SK-MEL-5 (cell line): ENCODE measurements around the gene HLA-DPA1. TPM values are rescaled to one million over a fixed set of nuclear protein-coding genes. Genes with fewer than 3 reads are reported as not detected.

ENCODE experiments used
- DNase-seq: peaks from one replicate; pipeline ENCODE4 v3.0.0-alpha.2; 2016; ENCODE audit warnings: low read depth, low spot score
- in situ Hi-C: cut with HindIII; loops from 2 replicates; pipeline ENCODE4 v1.10.0; 2016; ENCODE audit warnings: low sequenced_read_pairs, high pct_unique_total_duplicates, low pct_unique_long_range_greater_than_20kb
- total RNA-seq: library from RNA; depleted of rRNA; stranded (reverse); fragments of >200 nt; shearing (Covaris generic); gene quantifications from 2 replicates; pipeline ENCODE4 v1.2.3, GENCODE V29; 2014

Gene HLA-DPA1
- total RNA-seq, 1 experiment from 2014 or later: 8.7 TPM

DNA sequence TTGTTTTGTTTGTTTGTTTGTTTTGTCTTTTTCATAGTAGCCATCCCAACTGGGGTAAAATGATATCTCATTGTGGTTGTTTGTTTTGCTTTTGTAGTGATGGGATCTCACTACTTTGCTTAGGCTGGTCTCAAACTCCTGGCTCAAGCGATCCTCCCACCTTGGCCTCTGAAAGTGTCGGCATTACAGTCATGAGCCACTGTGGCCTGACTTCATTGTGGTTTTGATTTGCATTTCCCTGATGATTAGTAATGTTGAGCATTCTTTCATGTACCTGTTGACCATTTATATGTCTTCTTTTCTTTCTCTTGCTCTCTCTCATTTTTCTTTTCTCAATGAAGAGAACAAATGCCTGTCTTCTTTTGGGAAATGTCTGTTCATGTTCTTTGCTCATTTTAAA is 33.3 kb downstream of the HLA-DPA1 start:
- in situ Hi-C loops: no loop called here
- no peak for DNase-seq

DNA sequence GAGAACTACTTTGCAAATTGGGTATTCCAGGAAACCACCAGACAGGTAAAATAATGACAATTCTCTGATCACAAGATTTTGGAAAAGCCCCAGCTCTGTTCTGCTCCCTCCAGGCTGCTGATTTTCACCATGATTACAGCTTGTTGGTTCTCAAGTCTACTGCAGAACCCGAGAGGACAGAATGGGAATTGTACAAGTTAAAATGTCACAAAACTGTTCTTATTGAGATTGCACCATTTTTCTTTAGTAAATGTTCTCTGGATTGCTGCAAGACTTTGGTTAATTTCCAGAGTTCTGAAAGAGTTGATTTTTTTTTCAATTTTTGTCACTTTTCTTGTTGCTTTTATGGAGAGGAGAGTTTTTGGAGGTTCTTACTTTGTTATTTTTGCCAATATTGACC is 36.9 kb downstream of the HLA-DPA1 start:
- in situ Hi-C loops: no loop called here

DNA sequence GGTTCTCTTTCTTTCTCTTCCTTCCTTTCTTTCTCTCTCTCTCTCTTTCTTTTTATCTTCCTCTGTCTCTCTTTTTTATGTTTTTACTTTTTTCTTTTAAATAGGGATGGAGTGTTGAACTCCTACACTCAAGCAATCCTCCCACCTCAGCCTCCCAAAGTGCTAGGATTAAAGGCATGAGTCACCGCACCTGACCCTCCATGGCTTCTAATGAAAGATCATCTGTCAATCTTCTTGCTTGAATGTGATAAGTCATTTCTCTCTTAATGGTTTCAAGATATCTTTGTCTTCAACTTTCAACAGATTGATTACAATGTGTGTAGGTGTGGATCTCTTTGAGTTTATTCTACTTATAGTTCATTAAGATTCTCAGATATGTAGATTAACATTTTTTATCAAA is 38.9 kb downstream of the HLA-DPA1 start:
- no peak for DNase-seq
- in situ Hi-C loops: no loop called here

More for the DNA sequence above, 36.9 kb downstream of the HLA-DPA1 start:
- no peak for DNase-seq

DNA sequence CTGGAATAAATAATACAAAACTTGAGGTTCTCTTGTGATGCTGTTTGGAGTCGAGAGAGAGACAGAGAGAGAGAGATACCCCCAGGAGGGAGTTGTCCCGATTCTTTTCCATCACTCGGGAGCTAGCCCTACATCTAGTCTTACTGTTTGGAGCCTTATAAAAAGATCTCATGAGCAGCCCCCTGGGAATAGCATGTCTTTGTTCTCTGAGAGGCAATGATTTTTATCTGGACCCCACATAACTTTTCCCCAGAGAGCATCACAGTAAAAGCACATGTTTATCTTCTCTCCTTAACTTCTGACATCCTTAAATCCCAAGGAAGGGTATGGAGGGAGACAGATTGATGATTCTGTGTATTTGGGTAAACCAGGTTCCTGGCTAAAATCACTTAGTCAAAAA is 43.2 kb downstream of the HLA-DPA1 start:
- DNase-seq: no peak
- in situ Hi-C loops: no loop called here

DNA sequence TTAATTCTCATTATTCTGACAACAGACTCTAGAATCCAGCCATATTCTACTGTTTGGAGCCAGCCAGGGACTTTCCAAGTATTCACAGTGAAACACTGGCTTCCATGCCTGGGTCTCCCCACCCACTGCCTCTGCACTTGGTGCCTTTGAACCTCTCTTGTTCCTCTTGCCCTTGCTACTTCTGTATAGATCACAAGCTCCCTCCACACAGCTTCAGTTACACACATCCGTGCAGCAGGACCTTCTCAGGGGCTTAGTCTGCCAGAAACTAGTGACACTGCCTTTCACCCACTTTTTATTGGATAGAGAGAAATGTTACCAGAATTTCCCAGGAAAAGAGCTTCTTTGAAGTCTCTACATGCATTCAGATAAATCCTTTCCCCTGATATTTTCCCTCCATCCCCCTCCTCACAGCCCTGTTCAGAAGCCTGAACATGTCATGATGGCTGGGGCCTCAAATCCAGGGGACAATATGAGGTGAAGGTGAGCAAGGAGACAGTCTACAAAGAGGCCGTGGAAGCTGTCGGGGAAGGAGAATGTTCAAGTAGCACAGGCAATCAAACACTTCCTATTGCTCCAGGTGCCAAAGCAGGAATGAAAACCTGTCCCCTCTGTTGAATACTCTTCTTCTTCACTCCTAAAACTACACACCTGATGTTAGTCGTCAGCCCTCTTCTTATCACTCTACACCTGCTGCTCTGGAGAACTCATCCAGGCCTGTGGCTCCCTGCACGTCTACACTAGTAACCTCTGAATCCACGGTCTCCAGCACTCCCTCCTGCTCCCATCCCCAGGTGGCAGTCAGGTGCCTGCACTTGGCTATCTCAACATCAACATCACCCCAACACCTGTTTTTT is 43.9 kb downstream of the HLA-DPA1 start:
- in situ Hi-C loops: no loop called here
- peak; percentile 62 for DNase-seq

DNA sequence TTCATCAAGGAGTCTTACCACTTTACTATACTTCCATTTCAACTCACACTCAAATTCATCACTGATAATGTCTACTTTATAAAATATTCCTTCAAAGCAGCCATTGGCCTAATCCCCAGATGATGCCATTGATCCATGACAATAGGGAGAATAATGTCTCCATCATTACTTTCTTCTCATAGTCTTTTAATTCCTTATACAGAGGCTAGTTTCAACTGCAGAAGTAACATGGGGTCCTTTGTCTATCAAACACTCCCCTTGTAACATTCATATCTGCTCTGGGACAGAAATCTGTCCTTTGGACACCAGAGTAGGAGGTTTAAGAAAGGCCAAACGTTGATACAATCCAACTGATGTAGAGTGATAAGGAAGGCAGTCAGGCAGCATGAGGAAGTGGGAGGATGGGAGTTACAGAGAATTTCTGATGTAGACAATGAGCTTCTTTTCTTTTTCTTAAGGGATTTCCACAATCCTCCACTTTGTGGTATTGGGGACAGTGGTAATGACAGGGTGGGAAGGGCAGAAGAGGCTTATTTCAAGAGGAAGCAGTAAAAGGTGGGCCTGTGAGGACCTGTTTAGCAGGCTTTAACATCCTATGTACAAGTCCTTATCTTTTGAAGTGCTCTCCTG is 45.1 kb downstream of the HLA-DPA1 start:
- in situ Hi-C loops: no loop called here

DNA sequence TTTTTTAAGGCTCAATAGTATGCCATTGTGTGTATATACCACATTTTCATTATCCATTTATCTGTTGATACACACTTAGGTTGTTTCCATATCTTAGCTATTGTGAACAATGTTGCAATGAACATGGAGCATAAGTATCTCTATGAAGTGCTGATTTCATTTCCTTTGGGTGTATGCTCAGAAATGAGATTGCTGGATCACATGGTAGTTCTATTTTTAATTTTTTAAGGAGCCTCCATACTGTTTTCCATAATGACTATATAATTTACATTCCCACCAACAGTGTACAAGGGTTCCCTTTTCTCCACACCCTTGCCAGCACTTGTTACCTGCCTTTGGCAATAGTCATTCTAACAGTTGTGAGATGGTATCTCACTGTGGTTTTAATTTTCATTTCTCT is 48.9 kb downstream of the HLA-DPA1 start:
- in situ Hi-C loops: no loop called here
- no peak for DNase-seq

More for the DNA sequence above, 45.1 kb downstream of the HLA-DPA1 start:
- DNase-seq: no peak

DNA sequence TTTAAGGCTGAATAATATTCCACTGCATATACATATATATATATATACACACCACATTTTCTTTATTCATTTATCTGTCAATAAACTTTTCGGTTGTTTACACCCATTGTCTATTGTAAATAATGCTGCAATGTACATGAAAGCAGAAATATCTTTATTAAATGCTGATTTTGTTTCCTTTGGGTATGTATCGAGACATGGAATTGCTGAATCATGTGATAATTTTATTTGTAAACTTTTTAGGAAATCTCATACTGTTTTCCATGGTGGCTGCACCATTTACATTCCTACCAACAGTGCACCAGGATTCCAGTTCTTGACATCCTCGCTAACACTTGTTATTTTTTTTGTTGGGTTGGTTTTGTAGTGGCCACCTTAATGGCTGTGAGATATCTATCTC is 49.9 kb downstream of the HLA-DPA1 start:
- in situ Hi-C loops: no loop called here
- DNase-seq: no peak

DNA sequence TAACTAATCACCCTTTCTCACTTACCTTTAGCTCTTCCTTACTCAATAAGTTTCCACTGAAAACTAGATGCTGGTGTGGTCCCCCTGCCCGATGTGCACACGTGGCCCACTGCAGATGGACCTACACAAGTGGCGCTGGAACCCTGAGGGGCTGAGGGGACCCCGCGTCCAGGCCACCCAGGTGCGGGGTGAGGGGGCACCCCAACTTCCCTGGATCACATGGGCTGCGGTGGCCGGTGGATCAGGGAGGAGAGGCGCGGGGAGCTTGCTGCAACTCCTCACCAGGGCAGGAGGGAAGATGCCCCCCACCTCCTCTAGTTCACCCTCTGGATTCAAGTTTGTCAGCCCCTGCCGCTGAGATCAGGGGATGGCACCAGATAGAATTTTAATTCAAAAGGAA is 51.5 kb downstream of the HLA-DPA1 start:
- no peak for DNase-seq
- in situ Hi-C loops: no loop called here

DNA sequence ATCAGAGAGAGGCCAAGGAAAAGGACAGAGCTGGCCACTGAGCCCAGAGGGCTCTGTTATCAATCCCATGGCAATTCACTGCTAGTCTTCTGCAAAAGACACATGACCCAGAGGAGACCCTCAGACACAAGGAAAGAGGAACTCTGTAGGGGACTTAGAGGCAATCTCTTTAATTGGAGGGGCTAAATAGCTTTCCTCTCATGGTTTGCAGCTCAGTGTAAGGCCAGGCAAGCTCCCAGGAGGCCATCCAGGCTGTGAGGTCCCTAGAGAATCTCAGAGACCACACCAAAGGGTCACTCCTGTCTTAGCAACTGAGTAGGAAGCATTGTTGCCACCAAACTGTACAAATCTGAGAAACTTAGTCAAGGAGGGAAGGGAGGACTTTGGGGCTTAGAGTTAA is 54.1 kb downstream of the HLA-DPA1 start:
- DNase-seq: no peak
- in situ Hi-C loops: no loop called here

DNA sequence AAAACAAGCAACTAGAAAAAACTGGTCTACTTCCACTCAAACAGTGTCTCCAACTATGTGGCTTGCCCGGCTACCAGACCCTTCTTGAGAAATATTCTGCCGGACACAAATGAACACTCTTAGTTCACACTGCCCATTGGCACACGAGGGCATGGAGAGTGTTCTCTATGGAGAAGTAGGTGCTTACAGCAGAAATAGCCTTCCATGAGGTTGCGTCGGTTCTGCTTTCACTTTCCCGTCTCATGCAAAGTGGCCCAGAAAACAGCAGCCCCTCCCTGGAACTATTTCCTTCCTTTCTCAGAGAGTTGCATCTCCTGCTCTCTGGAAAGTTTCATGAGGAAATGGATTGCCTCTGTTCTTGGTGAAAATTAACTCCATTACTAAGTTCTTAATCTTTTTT is 54.5 kb downstream of the HLA-DPA1 start:
- in situ Hi-C loops: no loop called here
- DNase-seq: no peak

DNA sequence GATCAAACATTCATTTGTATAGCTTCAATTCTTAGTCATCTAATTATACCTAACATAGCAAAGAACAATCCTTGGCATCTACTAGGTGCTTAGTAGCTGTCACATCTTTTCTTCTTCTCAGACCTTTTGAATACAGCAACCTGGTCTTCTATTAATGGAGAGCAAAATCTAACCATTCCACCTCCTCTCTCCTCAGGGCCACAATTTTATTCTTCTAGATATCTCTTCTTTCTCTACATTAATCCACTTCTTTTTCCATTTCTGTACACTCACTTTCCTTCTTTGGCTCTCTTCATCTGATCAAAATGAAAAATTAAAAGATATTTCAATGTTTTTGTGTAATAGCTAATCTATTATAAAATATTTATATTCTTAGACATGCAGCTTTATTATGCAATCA is 55.0 kb downstream of the HLA-DPA1 start:
- no peak for DNase-seq
- in situ Hi-C loops: no loop called here

DNA sequence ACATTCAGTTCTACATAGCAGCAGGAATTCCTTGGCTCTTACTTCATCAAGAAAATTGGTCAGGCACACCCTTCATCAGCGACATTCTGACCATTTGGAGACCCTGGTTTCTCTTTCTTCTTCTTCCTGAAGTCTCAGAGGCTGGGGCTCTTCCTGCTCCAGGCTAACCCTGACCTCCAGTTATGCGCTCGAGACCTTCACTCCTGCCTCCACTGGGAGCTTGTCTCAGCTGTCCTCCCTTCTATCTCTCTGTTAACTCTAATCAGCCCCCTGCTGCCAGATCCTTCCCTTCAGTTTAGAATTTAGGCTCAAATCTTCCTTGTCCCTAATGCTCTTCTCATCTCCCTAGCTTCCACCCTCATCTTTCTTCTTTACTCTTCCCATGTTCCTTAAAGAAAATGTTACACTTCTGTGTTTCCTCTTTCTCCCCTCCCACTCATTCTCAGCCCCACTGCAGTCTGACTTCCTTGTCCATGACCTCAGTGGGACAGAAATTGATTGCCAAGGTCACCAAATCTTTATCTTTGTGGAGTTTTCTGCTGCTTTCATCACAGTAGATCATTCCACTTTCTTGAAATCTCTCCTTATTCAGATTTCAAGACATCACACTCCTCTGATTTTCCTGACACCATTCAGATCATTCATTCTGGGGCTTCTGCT is 55.6 kb downstream of the HLA-DPA1 start:
- no peak for DNase-seq
- in situ Hi-C loops: no loop called here

DNA sequence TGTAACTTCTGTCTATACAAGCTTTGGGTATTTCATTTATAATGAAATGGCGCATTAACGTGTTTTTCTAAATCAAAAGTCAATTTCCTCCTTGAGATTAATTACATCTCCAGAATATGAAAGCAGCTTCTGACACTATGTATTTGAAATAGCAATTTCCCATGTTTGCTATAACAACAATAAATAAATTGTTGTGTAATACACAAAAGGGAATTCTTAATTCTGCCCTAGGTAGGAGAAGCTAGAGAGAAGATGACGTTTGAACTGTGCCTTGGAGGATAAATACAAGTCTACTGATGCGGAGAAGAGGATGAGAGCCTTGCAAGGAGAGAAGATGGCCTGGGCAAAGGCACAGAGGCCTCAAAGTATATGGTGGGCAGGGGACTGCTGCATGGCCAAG is 56.4 kb downstream of the HLA-DPA1 start:
- no peak for DNase-seq
- in situ Hi-C loops: no loop called here

DNA sequence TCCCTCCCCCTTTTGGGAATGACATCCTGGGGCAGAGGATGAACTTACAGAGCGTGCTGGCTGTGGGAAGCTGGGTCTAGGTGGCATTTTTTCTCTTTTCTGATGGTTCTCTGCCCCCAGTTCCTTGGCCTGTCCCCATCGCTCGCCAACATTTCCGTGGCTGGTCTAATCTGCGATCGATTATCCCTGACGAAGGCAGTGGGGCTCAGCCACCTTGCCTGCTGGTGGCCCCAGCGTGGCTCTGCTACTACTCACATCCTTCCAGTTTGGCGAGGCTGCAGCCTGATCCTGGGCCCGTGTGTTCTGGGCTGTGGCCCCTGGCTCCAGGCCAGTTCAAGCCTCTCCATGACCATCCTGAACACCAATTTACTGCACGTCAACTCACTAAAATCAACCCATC is 57.7 kb downstream of the HLA-DPA1 start:
- in situ Hi-C loops: no loop called here
- DNase-seq: no peak

DNA sequence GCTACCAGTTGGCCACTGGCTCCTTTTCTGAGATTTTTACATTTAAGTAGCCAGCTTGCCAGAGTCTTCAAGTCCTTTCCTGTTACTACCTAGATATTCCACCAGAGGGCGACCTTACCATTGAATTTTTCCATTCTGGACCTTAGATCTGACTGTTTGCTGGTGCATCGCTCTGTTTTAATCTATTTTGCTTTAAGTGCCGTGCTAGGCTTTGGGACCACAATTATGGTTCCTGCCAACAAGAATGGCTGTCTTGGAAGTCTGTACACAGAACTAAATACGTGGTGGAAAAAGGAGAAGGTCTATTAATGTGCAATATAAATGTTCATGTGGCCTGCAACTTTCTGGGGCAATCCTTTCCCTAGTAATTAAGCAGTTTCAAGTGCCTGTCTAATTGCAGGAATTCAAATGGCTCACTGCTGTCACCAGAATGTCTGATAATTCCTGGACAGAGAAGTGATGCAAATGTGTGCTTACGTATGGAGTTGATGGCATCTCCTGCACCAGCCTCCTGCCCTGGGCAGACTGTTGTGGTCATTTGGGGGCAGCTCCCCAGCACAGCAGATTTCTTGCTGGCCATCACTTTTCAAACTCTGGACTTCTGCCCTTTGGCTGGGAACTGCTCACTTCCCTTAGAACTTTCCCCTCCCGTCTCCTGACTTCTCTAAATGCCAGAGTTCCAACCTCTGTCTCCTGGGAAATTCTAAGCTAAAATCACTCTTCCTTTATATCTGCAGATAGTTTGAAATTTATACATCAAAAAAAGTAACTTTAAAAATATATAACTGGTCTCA is 58.4 kb downstream of the HLA-DPA1 start:
- in situ Hi-C loops: no loop called here
- DNase-seq: peak; percentile 84
